Measurements from ENCODE around the gene SNORC. TPM values are rescaled to one million over a fixed set of nuclear protein-coding genes. Genes with fewer than 3 reads are reported as not detected.

Gene SNORC
- total RNA-seq, 1 donor from 2014 or later = not detected

DNA sequence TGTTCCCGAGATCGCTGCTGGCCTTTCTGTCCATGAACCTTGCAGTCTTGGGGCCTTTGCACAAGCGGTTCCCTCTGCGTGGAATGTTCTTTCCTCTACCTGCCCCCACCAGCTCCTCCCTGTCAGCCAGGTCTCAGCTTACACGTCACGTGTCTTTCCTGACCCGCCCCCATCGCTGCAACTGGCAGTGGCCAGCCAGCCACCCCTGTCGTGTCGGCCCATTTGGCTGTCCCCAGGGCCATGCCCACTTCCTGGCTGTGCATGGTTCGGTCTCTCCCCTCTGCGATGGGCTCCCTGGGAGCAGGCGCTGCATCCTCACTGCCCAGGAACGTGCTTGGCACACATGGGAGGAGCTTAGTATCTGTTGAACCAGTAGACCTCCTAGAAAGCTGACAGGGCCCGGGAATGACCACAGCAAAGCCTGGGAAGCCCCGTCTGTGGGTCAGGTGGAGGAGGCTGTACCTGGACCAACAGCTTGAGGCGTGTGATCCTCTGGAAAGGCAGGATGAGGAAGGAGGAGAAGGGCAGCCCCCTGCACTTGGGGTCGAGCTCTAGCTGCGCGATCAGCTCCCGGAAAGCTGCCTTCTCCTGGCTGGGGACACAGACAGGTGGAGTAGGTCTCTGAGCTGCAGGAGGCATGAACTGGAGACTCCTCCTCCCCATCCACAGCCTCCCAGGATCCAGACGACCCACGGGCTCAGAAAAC is 21.0 kb downstream of the SNORC start:
- Mint-ChIP-seq H3K4me3 (peak overlapping the region; percentile 69), H3K36me3 (peaks cover 1% of the 10 kb centered on the region), H3K4me1 (peaks cover 32% of the 10 kb centered on the region), H3K27ac (no peak overlapping the region), H3K9me3 (no peaks in the 10 kb centered on the region), H3K27me3 (ENCODE audit: insufficient read depth, low read depth) (peaks cover 16% of the 10 kb centered on the region)
- Histone ChIP-seq H3K9me3 (ENCODE audit: low read depth) (no peaks in the 10 kb centered on the region), H3K79me2 (ENCODE audit: low read depth) (no peaks in the 10 kb centered on the region), H3K27me3 (no peaks in the 10 kb centered on the region), H3K9ac (no peak overlapping the region), H3F3A (ENCODE audit: low read depth) (no peaks in the 10 kb centered on the region), H3K4me1 (peaks cover 12% of the 10 kb centered on the region), H3K4me3 (peak overlapping the region; percentile 16), H3K4me2 (peak overlapping the region; percentile 70), H3K36me3 (no peaks in the 10 kb centered on the region), H4K20me1 (ENCODE audit: low read depth) (no peaks in the 10 kb centered on the region), H2AFZ (replicated peaks) (peak overlapping the region; percentile 89), H3K27ac (no peak overlapping the region)
- TF ChIP-seq EZH2phosphoT487 (IDR thresholded peaks at IDR 0.05) (no peak), EZH2 (IDR thresholded peaks at IDR 0.05) (no peak)
- TF ChIP-seq, protein P1, sequence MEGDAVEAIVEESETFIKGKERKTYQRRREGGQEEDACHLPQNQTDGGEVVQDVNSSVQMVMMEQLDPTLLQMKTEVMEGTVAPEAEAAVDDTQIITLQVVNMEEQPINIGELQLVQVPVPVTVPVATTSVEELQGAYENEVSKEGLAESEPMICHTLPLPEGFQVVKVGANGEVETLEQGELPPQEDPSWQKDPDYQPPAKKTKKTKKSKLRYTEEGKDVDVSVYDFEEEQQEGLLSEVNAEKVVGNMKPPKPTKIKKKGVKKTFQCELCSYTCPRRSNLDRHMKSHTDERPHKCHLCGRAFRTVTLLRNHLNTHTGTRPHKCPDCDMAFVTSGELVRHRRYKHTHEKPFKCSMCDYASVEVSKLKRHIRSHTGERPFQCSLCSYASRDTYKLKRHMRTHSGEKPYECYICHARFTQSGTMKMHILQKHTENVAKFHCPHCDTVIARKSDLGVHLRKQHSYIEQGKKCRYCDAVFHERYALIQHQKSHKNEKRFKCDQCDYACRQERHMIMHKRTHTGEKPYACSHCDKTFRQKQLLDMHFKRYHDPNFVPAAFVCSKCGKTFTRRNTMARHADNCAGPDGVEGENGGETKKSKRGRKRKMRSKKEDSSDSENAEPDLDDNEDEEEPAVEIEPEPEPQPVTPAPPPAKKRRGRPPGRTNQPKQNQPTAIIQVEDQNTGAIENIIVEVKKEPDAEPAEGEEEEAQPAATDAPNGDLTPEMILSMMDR (IDR thresholded peaks at IDR 0.05) = no peak
- DNase-seq (ENCODE audit: low spot score) = peak; percentile 75

DNA sequence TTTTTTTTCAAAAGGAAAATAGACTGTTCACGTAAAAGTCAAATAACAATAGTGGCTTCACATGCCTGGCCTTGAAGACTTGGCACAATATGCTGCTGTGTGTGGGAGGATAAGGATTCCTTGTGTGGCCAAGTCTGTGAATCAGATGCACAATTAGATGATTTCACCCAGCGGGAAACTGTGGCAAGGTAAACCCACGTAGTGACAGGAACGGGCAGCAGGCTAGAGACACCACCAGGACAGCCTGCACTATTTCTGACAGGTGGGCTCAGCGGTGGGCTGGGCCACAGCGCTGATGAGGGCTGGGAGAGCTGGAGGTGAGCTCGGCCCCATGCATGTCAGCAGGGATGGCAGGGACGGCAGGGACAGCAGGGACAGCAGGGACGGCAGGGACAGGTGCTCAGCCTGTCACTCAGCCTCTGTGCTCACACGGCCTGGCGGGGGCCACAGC is 21.6 kb downstream of the SNORC start:
- no peak overlapping the region for H2AFZ ChIP-seq (replicated peaks)
- Mint-ChIP-seq H3K9me3 (no peaks in the 10 kb centered on the region), H3K4me3 (no peak overlapping the region), H3K36me3 (peaks cover 1% of the 10 kb centered on the region), H3K27me3 (ENCODE audit: insufficient read depth, low read depth) (peaks cover 18% of the 10 kb centered on the region), H3K4me1 (peaks cover 32% of the 10 kb centered on the region), H3K27ac (no peak overlapping the region)
- H3K9ac ChIP-seq = no peak overlapping the region
- no peak for TF ChIP-seq EZH2phosphoT487 (IDR thresholded peaks at IDR 0.05)
- TF ChIP-seq, protein P1 (IDR thresholded peaks at IDR 0.05) = no peak
- no peak for TF ChIP-seq EZH2 (IDR thresholded peaks at IDR 0.05)
- H3K4me3 ChIP-seq = no peak overlapping the region
- DNase-seq (ENCODE audit: low spot score) = no peak
- no peaks in the 10 kb centered on the region for H3F3A ChIP-seq (ENCODE audit: low read depth)
- no peaks in the 10 kb centered on the region for H3K36me3 ChIP-seq
- no peaks in the 10 kb centered on the region for H3K9me3 ChIP-seq (ENCODE audit: low read depth)
- H3K4me2 ChIP-seq = no peak overlapping the region
- H3K79me2 ChIP-seq (ENCODE audit: low read depth) = no peaks in the 10 kb centered on the region
- peaks cover 12% of the 10 kb centered on the region for H3K4me1 ChIP-seq
- H3K27me3 ChIP-seq = no peaks in the 10 kb centered on the region
- no peak overlapping the region for H3K27ac ChIP-seq
- H4K20me1 ChIP-seq (ENCODE audit: low read depth) = no peaks in the 10 kb centered on the region

DNA sequence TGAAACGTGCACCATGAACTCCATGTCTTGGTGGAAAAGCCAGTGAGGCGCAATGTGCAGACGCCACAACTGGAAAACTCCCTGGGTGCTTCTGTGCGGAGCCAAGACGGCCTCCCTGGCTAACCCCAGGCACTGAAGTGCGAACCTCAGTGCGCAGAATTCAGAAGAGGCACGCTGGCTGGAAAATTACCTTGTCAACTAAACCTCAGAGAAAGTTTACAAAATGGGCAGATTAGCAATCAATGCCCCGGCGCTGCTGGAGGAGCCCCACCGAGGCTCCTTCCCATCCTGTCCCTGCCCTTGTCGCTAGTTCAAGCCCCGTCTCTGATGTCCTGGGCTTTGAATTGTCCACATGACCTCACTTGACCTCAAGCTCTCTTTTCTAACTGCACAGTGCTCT is 22.2 kb downstream of the SNORC start:
- TF ChIP-seq EZH2 (IDR thresholded peaks at IDR 0.05) (no peak), EZH2phosphoT487 (IDR thresholded peaks at IDR 0.05) (no peak)
- TF ChIP-seq, protein P1 (IDR thresholded peaks at IDR 0.05) = no peak
- no peaks in the 10 kb centered on the region for H4K20me1 ChIP-seq (ENCODE audit: low read depth)
- Mint-ChIP-seq H3K27me3 (ENCODE audit: insufficient read depth, low read depth) (peaks cover 18% of the 10 kb centered on the region), H3K36me3 (peaks cover 1% of the 10 kb centered on the region), H3K4me1 (peaks cover 32% of the 10 kb centered on the region), H3K4me3 (peak overlapping the region; percentile 7), H3K27ac (peak overlapping the region; percentile 89), H3K9me3 (no peaks in the 10 kb centered on the region)
- H3K4me1 ChIP-seq = peaks cover 12% of the 10 kb centered on the region
- H3K4me2 ChIP-seq = no peak overlapping the region
- no peak overlapping the region for H3K27ac ChIP-seq
- no peaks in the 10 kb centered on the region for H3K79me2 ChIP-seq (ENCODE audit: low read depth)
- no peaks in the 10 kb centered on the region for H3K36me3 ChIP-seq
- DNase-seq (ENCODE audit: low spot score) = no peak
- no peaks in the 10 kb centered on the region for H3F3A ChIP-seq (ENCODE audit: low read depth)
- peaks cover 2% of the 10 kb centered on the region for H3K27me3 ChIP-seq
- no peak overlapping the region for H3K4me3 ChIP-seq
- H3K9ac ChIP-seq = no peak overlapping the region
- no peak overlapping the region for H2AFZ ChIP-seq (replicated peaks)
- no peaks in the 10 kb centered on the region for H3K9me3 ChIP-seq (ENCODE audit: low read depth)
